Astrocyte (in vitro differentiated cells and primary cell): ENCODE data around the gene INO80E. TPM values are rescaled to one million over a fixed set of nuclear protein-coding genes. Genes with fewer than 3 reads are reported as not detected.

ENCODE experiments used
- DNase-seq: peaks from one replicate; pipeline ENCODE4 v3.0.0-alpha.2; 2010; ENCODE audit warnings: low read depth
- FAIRE-seq: peaks from 2 replicates; lab custom pipeline; 2011; peaks lifted over from hg19 to GRCh38; lab: Jason Lieb, UNC
- H2AFZ ChIP-seq: 2 replicates; pipeline ENCODE4 v1.6.0; 2012; ENCODE audit warnings: low read depth, low read length, inconsistent platforms
- H3K27ac ChIP-seq: 2 replicates; pipeline ENCODE4 v1.5.1; 2011; ENCODE audit warnings: low read depth, low read length, inconsistent platforms
- H3K27me3 ChIP-seq: 2 replicates; pipeline ENCODE4 v1.6.0; 2011; ENCODE audit warnings: low read length, inconsistent platforms; ENCODE audit not compliant: insufficient read depth
- H3K36me3 ChIP-seq: 2 replicates; pipeline ENCODE4 v1.5.1; 2011; ENCODE audit warnings: low read length, inconsistent platforms; ENCODE audit not compliant: insufficient read depth
- H3K4me1 ChIP-seq: 2 replicates; pipeline ENCODE4 v1.5.1; 2011; ENCODE audit warnings: low read length, inconsistent platforms; ENCODE audit not compliant: insufficient read depth
- H3K4me2 ChIP-seq: 2 replicates; pipeline ENCODE4 v1.6.0; 2012; ENCODE audit warnings: low read length, inconsistent platforms
- H3K4me3 ChIP-seq: 2 replicates; pipeline ENCODE4 v1.5.1; 2011; ENCODE audit warnings: low read depth, mild to moderate bottlenecking, low read length, inconsistent platforms; ENCODE audit not compliant: insufficient read depth
- H3K79me2 ChIP-seq: 2 replicates; pipeline ENCODE4 v1.6.0; 2012; ENCODE audit warnings: mild to moderate bottlenecking, low read length, inconsistent platforms; ENCODE audit not compliant: insufficient read depth
- H3K9ac ChIP-seq: 2 replicates; pipeline ENCODE4 v1.6.0; 2012; ENCODE audit warnings: mild to moderate bottlenecking, low read length, inconsistent platforms
- H3K9me3 ChIP-seq: 2 replicates; pipeline ENCODE4 v1.5.1; 2012; ENCODE audit warnings: low read depth, mild to moderate bottlenecking, low read length, inconsistent platforms; ENCODE audit not compliant: insufficient read depth
- H4K20me1 ChIP-seq: 2 replicates; pipeline ENCODE4 v1.6.0; 2012; ENCODE audit warnings: low read length, inconsistent platforms; ENCODE audit not compliant: insufficient read depth
- H3K27ac Mint-ChIP-seq: one replicate; pipeline ENCODE4 v1.8.0; 2021; ENCODE audit warnings: mild to moderate bottlenecking, mixed read lengths; ENCODE audit not compliant: unreplicated experiment
- H3K27me3 Mint-ChIP-seq: one replicate; pipeline ENCODE4 v1.8.0; 2021; ENCODE audit warnings: low read depth, mixed read lengths; ENCODE audit not compliant: unreplicated experiment
- H3K36me3 Mint-ChIP-seq: one replicate; pipeline ENCODE4 v1.8.0; 2021; ENCODE audit warnings: low read depth, mixed read lengths; ENCODE audit not compliant: unreplicated experiment
- H3K4me1 Mint-ChIP-seq: one replicate; pipeline ENCODE4 v1.8.0; 2021; ENCODE audit warnings: low read depth, mixed read lengths; ENCODE audit not compliant: unreplicated experiment
- H3K4me3 Mint-ChIP-seq: one replicate; pipeline ENCODE4 v1.8.0; 2021; ENCODE audit warnings: mild to moderate bottlenecking, moderate library complexity, mixed read lengths; ENCODE audit not compliant: unreplicated experiment
- H3K9me3 Mint-ChIP-seq: one replicate; pipeline ENCODE4 v1.8.0; 2021; ENCODE audit warnings: mild to moderate bottlenecking, mixed read lengths; ENCODE audit not compliant: unreplicated experiment
- CTCF ChIP-seq: IDR thresholded peaks from 2 replicates; pipeline ENCODE4 v1.5.1; 2011; ENCODE audit warnings: low read depth, mild to moderate bottlenecking, inconsistent platforms, low read length, moderate library complexity; ENCODE audit not compliant: insufficient read depth
- EZH2 ChIP-seq: IDR thresholded peaks from 2 replicates; pipeline ENCODE4 v1.6.1; 2012; ENCODE audit warnings: mild to moderate bottlenecking, low read length, inconsistent platforms; ENCODE audit not compliant: insufficient read depth
- total RNA-seq: library from RNA; stranded (reverse); gene quantifications from 2 replicates; pipeline ENCODE4 v1.2.1, GENCODE V29; 2021

Gene INO80E
- total RNA-seq, 1 donor from 2014 or later: 58.5 TPM

GRCh38 chr16:30018731-30019158 is 22.7 kb downstream of the INO80E start:
- H2AFZ ChIP-seq: no peak overlapping the region
- Mint-ChIP-seq H3K36me3 (no peaks in the 10 kb centered on the region), H3K9me3 (peaks cover 3% of the 10 kb centered on the region), H3K27me3 (peaks cover 11% of the 10 kb centered on the region), H3K4me3 (peak overlapping the region; percentile 68), H3K4me1 (peaks cover 5% of the 10 kb centered on the region), H3K27ac (peak overlapping the region; percentile 50)
- H3K9ac ChIP-seq: no peak overlapping the region
- no peaks in the 10 kb centered on the region for H3K9me3 ChIP-seq
- H3K4me1 ChIP-seq: no peaks in the 10 kb centered on the region
- TF ChIP-seq EZH2 (no peak), CTCF (no peak)
- H3K79me2 ChIP-seq: no peaks in the 10 kb centered on the region
- no peaks in the 10 kb centered on the region for H3K36me3 ChIP-seq
- FAIRE-seq (no peak), DNase-seq (no peak)
- H4K20me1 ChIP-seq: no peaks in the 10 kb centered on the region
- H3K27ac ChIP-seq: no peak overlapping the region
- H3K27me3 ChIP-seq: no peaks in the 10 kb centered on the region
- no peak overlapping the region for H3K4me3 ChIP-seq
- H3K4me2 ChIP-seq: no peak overlapping the region

- Histone ChIP-seq H3K36me3 (no peaks in the 10 kb centered on the region), H3K9me3 (no peaks in the 10 kb centered on the region), H3K79me2 (no peaks in the 10 kb centered on the region), H4K20me1 (no peaks in the 10 kb centered on the region), H3K4me3 (no peak within 1 kb of the TSS), H3K27me3 (peaks cover 1% of the 10 kb centered on the region), H3K27ac (no peak within 1 kb of the TSS), H3K9ac (no peak within 1 kb of the TSS), H3K4me2 (no peak within 1 kb of the TSS), H3K4me1 (no peaks in the 10 kb centered on the region), H2AFZ (no peak within 1 kb of the TSS)
- no peak for FAIRE-seq
- no peak within 1 kb of the TSS for H3K27ac Mint-ChIP-seq
- H3K4me3 Mint-ChIP-seq: peak within 1 kb of the TSS; percentile 54
- peaks cover 5% of the 10 kb centered on the region for H3K4me1 Mint-ChIP-seq
- H3K36me3 Mint-ChIP-seq: no peaks in the 10 kb centered on the region
- H3K27me3 Mint-ChIP-seq: peaks cover 33% of the 10 kb centered on the region
- H3K9me3 Mint-ChIP-seq: peaks cover 6% of the 10 kb centered on the region
- no peak for TF ChIP-seq EZH2
- TF ChIP-seq CTCF: no peak
- DNase-seq: no peak
Measured at GRCh38 chr16:30022887-30023286, 26.8 kb downstream of the INO80E start, which contains the start of gene C16orf92. Gene C16orf92 (plus strand): TSS chr16:30023198. CDS start chr16:30023341, 143 bp downstream.

- no peak overlapping the region for H3K9ac ChIP-seq
- peaks cover 7% of the 10 kb centered on the region for H3K27me3 ChIP-seq
- H3K27ac ChIP-seq: no peak overlapping the region
- H3K36me3 Mint-ChIP-seq: no peaks in the 10 kb centered on the region
- H3K4me3 ChIP-seq: no peak overlapping the region
- peaks cover 5% of the 10 kb centered on the region for H3K9me3 Mint-ChIP-seq
- H3K79me2 ChIP-seq: no peaks in the 10 kb centered on the region
- no peak overlapping the region for H3K4me2 ChIP-seq
- H3K27ac Mint-ChIP-seq: no peak overlapping the region
- FAIRE-seq (no peak), DNase-seq (no peak)
- H3K27me3 Mint-ChIP-seq: peaks cover 39% of the 10 kb centered on the region
- H2AFZ ChIP-seq: no peak overlapping the region
- H3K4me1 ChIP-seq: no peaks in the 10 kb centered on the region
- peaks cover 2% of the 10 kb centered on the region for H3K4me1 Mint-ChIP-seq
- TF ChIP-seq CTCF (no peak), EZH2 (no peak)
- H3K9me3 ChIP-seq: no peaks in the 10 kb centered on the region
- H4K20me1 ChIP-seq: no peaks in the 10 kb centered on the region
- no peaks in the 10 kb centered on the region for H3K36me3 ChIP-seq
- no peak overlapping the region for H3K4me3 Mint-ChIP-seq
Measured at GRCh38 chr16:30023586-30023985, 27.5 kb downstream of the INO80E start.
